B cell (primary cell): ENCODE measurements around the gene SHD.

Experiments used
- CTCF ChIP-seq: fragments of 200-600 bp; IDR thresholded peaks from one replicate; pipeline ENCODE4 v1.8.0; 2022; ENCODE audit warnings: antibody characterized with exemption, mild to moderate bottlenecking
- EZH2 ChIP-seq: IDR thresholded peaks from 2 replicates; pipeline ENCODE4 v1.6.1; 2012; ENCODE audit warnings: borderline replicate concordance, low read depth, mild to moderate bottlenecking, moderate library complexity, low read length; ENCODE audit not compliant: insufficient read depth, poor library complexity, severe bottlenecking

- TF ChIP-seq CTCF (no peak), EZH2 (no peak)
Measured at GRCh38 chr19:4326837-4327251, 47.8 kb downstream of the SHD start.
